Fibroblast of skin of abdomen (primary cell): ENCODE results near the gene PTPRS.

ENCODE experiments used
- DNase-seq: peaks from one replicate; pipeline ENCODE4 v3.0.0-alpha.2; 2013

Gene PTPRS

GRCh38 chr19:5305163-5305562, 35.4 kb downstream of the PTPRS start:
- no peak for DNase-seq

GRCh38 chr19:5304486-5304885, 36.1 kb downstream of the PTPRS start:
- no peak for DNase-seq

GRCh38 chr19:5303208-5303607, 37.4 kb downstream of the PTPRS start:
- DNase-seq = no peak

- DNase-seq = no peak
Observed at GRCh38 chr19:5302396-5302795, 38.2 kb downstream of the PTPRS start.

GRCh38 chr19:5299137-5299536, 41.5 kb downstream of the PTPRS start:
- DNase-seq = no peak

- DNase-seq = no peak
Observed at GRCh38 chr19:5298471-5298901, 42.1 kb downstream of the PTPRS start.

GRCh38 chr19:5297272-5297669, 43.3 kb downstream of the PTPRS start:
- DNase-seq = no peak

- no peak for DNase-seq
Observed at GRCh38 chr19:5296457-5297271, 43.9 kb downstream of the PTPRS start.

GRCh38 chr19:5296021-5296420, 44.6 kb downstream of the PTPRS start:
- DNase-seq = no peak

GRCh38 chr19:5294403-5295160, 46.0 kb downstream of the PTPRS start:
- DNase-seq = no peak

- peak; percentile 70 for DNase-seq
Observed at GRCh38 chr19:5293612-5294378, 46.8 kb downstream of the PTPRS start.

- peak; percentile 81 for DNase-seq
Observed at GRCh38 chr19:5292822-5293611, 47.6 kb downstream of the PTPRS start.

GRCh38 chr19:5292453-5292821, 48.2 kb downstream of the PTPRS start:
- DNase-seq = no peak

GRCh38 chr19:5291588-5292193, 48.9 kb downstream of the PTPRS start:
- DNase-seq = no peak
